GM12878 (cell line): ENCODE measurements around the gene JPH4. TPM values are rescaled to one million over a fixed set of nuclear protein-coding genes. Genes with fewer than 3 reads are reported as not detected.

Experiments used
- ATAC-seq: fragments of 200-7000 bp; cut with Tn5 transposase; 3 replicates; pipeline ENCODE4 v1.9.1; 2020; ENCODE audit warnings: mild to moderate bottlenecking, moderate library complexity
- BruUV-seq: library from RNA; stranded (reverse); fragments of 400-500 nt; replicated peaks from 2 replicates; lab custom pipeline; 2021; lab: Mats Ljungman, UMichigan
- CTCF ChIA-PET: fragments of 300-600 bp; sonication (Branson Sonifier 250); formaldehyde crosslinking; extraction: SDS; loops from one replicate; lab custom pipeline; 2021; ENCODE audit warnings: inconsistent platforms; lab: Yijun Ruan, JAX
- POLR2A ChIA-PET: fragments of 350-600 bp; formaldehyde crosslinking; extraction: SDS; loops from one replicate; lab custom pipeline; 2021; ENCODE audit warnings: inconsistent platforms; lab: Charles Lee
- RAD21 ChIA-PET: fragments of 300-600 bp; sonication (Branson Sonifier 250); formaldehyde crosslinking; loops from one replicate; lab custom pipeline; 2023; ENCODE audit warnings: antibody characterized with exemption; ENCODE audit not compliant: unreplicated experiment; lab: Charles Lee
- SMC1A ChIA-PET: fragments of 300-600 bp; sonication (Branson Sonifier 250); formaldehyde crosslinking; loops from one replicate; lab custom pipeline; 2023; ENCODE audit not compliant: unreplicated experiment, uncharacterized antibody; lab: Charles Lee
- DNase-seq: peaks from one replicate; pipeline ENCODE4 v3.0.0-alpha.2; 2011; ENCODE audit warnings: low read depth, low spot score
- FAIRE-seq: peaks from 3 replicates; lab custom pipeline; 2011; peaks lifted over from hg19 to GRCh38; lab: Jason Lieb, UNC
- H2AFZ ChIP-seq: 2 replicates; pipeline ENCODE4 v1.6.0; 2011; ENCODE audit warnings: low read depth, low read length, control low read depth; ENCODE audit not compliant: control insufficient read depth
- H3K27ac ChIP-seq: 2 replicates; pipeline ENCODE4 v1.5.1; 2011; ENCODE audit warnings: control low read depth; ENCODE audit not compliant: control insufficient read depth, insufficient read depth
- H3K27me3 ChIP-seq, 2 experiments: replicated peaks in 1 of 2; 2 replicates each; pipeline versions ENCODE4 v1.6.0 to v1.6.1; 2011; ENCODE audit warnings: low read length in 1 of 2; ENCODE audit not compliant: control insufficient read depth in 2 of 2, insufficient read depth in 2 of 2
- H3K36me3 ChIP-seq, 2 experiments: 2 replicates each; pipeline ENCODE4 v1.5.1; 2011; ENCODE audit warnings: low read length in 1 of 2; ENCODE audit not compliant: control insufficient read depth in 2 of 2, insufficient read depth in 2 of 2
- H3K4me1 ChIP-seq: 2 replicates; pipeline ENCODE4 v1.6.1; 2011; ENCODE audit warnings: mild to moderate bottlenecking, low read length, moderate library complexity, mixed read lengths; ENCODE audit not compliant: control insufficient read depth, insufficient read depth
- H3K4me2 ChIP-seq: 2 replicates; pipeline ENCODE4 v1.6.0; 2011; ENCODE audit warnings: control low read depth; ENCODE audit not compliant: control insufficient read depth, insufficient read depth
- H3K4me3 ChIP-seq: fragments of 200-600 bp; sonication (generic); 2 replicates; pipeline ENCODE4 v1.5.1; 2016
- H3K79me2 ChIP-seq: 2 replicates; pipeline ENCODE4 v1.6.0; 2011; ENCODE audit warnings: low read length; ENCODE audit not compliant: control insufficient read depth, insufficient read depth
- H3K9ac ChIP-seq: 2 replicates; pipeline ENCODE4 v1.8.0; 2011; ENCODE audit warnings: low read length, control low read depth, mixed read lengths; ENCODE audit not compliant: control insufficient read depth, insufficient read depth
- H3K9me3 ChIP-seq: replicated peaks from 3 replicates; pipeline ENCODE4 v1.5.1; 2011; ENCODE audit warnings: mild to moderate bottlenecking, low read length; ENCODE audit not compliant: control insufficient read depth, insufficient read depth
- H4K20me1 ChIP-seq: 2 replicates; pipeline ENCODE4 v1.6.0; 2011; ENCODE audit not compliant: control insufficient read depth, insufficient read depth
- ESRRA ChIP-seq: IDR thresholded peaks from 2 replicates; pipeline ENCODE4 v1.6.1; 2012; ENCODE audit warnings: mild to moderate bottlenecking, low read length, improper control_type of control experiment
- POLR2A ChIP-seq: IDR thresholded peaks from 2 replicates; pipeline ENCODE4 v1.6.1; 2011; ENCODE audit warnings: low read depth, mild to moderate bottlenecking, low read length
- TARDBP ChIP-seq: IDR thresholded peaks from 2 replicates; pipeline ENCODE4 v1.6.1; 2016; ENCODE audit warnings: borderline replicate concordance
- WGBS: methylation state at CpG from one replicate; pipeline ENCODE4 v1.1.6; 2016; ENCODE audit warnings: low lambda C conversion rate; ENCODE audit not compliant: insufficient replicate concordance, insufficient coverage; ENCODE audit errors: missing lambda C conversion rate; 5-methylcytosine and 5-hydroxymethylcytosine counted together
- in situ Hi-C: fragments of 300-500 bp; cut with MboI; formaldehyde crosslinking; loops from 9 replicates; pipeline ENCODE4 v1.14.3; 2018; ENCODE audit warnings: mixed read lengths
- intact Hi-C: fragments of 100-400 bp; cut with micrococcal nuclease; formaldehyde crosslinking; loops from one replicate; pipeline ENCODE4 v1.14.2; 2022; ENCODE audit not compliant: unreplicated experiment
- polyA plus RNA-seq, 11 experiments: library from polyadenylated mRNA; depleted of rRNA in 4 of 11; unstranded in 6 of 11; stranded (reverse) in 5 of 11; fragments of >200 nt; fragmentation: Nextera tagmentation in 4 of 11; fragmentation: Illumina TruSeq in 1 of 11; extraction: Ambion mirVana in 4 of 11; extraction: Trizol in 1 of 11; gene quantifications; 1 replicate in 1 of 11; 2 replicates in 10 of 11; pipeline versions ENCODE4 v1.2.1 to v1.2.3, GENCODE V29; 2011 to 2016; ENCODE audit warnings: inconsistent platforms in 2 of 11, missing spikeins in 2 of 11, low read depth in 1 of 11
- total RNA-seq, 4 experiments: library from RNA; depleted of rRNA in 3 of 4; stranded (reverse); fragments of >200 nt in 3 of 4; fragmentation: Illumina TruSeq in 1 of 4; extraction: Trizol in 1 of 4; gene quantifications; 2 replicates each; pipeline versions ENCODE4 v1.2.1 to v1.2.3, GENCODE V29; 2013 to 2021
- TF ChIP-seq, protein P1 (sequence below): fragments of 450-650 bp; IDR thresholded peaks from 2 replicates; pipeline ENCODE4 v1.6.1; 2017; ENCODE audit warnings: antibody characterized with exemption, mild to moderate bottlenecking, moderate library complexity

JPH4 gene
- total and polyA plus RNA-seq, 10 of the 15 experiments (the other 5 are each of a cell fraction or from before 2014, with no cell fraction given): 0.48 to 10.3 (median 3.8) TPM

DNA sequence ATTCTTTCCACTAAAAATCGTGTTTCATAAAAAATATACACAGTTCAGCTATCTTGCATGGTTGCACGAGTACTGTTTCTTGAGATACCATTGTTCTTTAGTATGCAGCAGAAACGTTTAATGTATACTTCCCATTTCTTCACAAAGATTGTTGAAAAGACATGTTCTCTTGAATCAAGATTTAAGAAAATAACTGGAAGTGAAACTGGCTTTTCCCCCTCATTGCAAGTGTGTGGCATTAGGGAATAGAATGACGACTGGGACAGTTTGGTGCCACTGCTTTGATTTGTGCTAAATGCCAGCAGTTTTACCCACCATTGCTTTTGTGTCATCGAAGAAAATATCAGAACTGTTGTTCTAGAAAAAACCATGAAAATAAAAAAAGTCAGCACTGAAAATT lies 37.3 kb upstream of the JPH4 start:
- Histone ChIP-seq H3K4me2 (no peak overlapping the region), H3K27ac (no peak overlapping the region), H3K4me3 (no peak overlapping the region), H3K9me3 (no peaks in the 10 kb centered on the region), H4K20me1 (no peaks in the 10 kb centered on the region), H3K36me3 (no peaks in the 10 kb centered on the region)
- RAD21 ChIA-PET: interaction anchor here (1.2 kb wide), 1 partner anchor 10 kb away, joined by 3 read pairs; no protein-coding TSS in a partner anchor
- SMC1A ChIA-PET: interaction anchor here (1.8 kb wide), 1 partner anchor 16 kb away, joined by 5 read pairs; no protein-coding TSS in a partner anchor
- ATAC-seq (no peak), DNase-seq (no peak)
- intact Hi-C loops: no loop called here
- no peak for TF ChIP-seq POLR2A
- TF ChIP-seq ESRRA: no peak
- TF ChIP-seq TARDBP: no peak
- TF ChIP-seq, protein P1, sequence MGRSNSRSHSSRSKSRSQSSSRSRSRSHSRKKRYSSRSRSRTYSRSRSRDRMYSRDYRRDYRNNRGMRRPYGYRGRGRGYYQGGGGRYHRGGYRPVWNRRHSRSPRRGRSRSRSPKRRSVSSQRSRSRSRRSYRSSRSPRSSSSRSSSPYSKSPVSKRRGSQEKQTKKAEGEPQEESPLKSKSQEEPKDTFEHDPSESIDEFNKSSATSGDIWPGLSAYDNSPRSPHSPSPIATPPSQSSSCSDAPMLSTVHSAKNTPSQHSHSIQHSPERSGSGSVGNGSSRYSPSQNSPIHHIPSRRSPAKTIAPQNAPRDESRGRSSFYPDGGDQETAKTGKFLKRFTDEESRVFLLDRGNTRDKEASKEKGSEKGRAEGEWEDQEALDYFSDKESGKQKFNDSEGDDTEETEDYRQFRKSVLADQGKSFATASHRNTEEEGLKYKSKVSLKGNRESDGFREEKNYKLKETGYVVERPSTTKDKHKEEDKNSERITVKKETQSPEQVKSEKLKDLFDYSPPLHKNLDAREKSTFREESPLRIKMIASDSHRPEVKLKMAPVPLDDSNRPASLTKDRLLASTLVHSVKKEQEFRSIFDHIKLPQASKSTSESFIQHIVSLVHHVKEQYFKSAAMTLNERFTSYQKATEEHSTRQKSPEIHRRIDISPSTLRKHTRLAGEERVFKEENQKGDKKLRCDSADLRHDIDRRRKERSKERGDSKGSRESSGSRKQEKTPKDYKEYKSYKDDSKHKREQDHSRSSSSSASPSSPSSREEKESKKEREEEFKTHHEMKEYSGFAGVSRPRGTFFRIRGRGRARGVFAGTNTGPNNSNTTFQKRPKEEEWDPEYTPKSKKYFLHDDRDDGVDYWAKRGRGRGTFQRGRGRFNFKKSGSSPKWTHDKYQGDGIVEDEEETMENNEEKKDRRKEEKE: no peak
- TF ChIP-seq, all 136 proteins: peak for 0
- H3K79me2 ChIP-seq: no peaks in the 10 kb centered on the region
- ChIA-PET POLR2A (no interaction called here), CTCF (interaction anchor here (1.5 to 6.3 kb wide), 3 partner anchors 10 to 27 kb away, joined by 3 to 67 read pairs (median 5); no protein-coding TSS in a partner anchor)
- no TSS peak for BruUV-seq
- 17% methylated on average over 5 of the region's 5 CpGs for WGBS
- no peak overlapping the region for H3K9ac ChIP-seq
- FAIRE-seq: no peak
- in situ Hi-C loops: no loop called here
- H3K27me3 ChIP-seq: no peaks in the 10 kb centered on the region
- no peaks in the 10 kb centered on the region for H3K4me1 ChIP-seq
- no peak overlapping the region for H2AFZ ChIP-seq
